Activated CD8-positive, alpha-beta memory T cell treated with anti-CD3 and anti-CD28 coated beads for 24 hours (primary cell): ENCODE results near the gene ARFIP2.

Experiments used
- DNase-seq: peaks from one replicate; pipeline ENCODE4 v3.0.0-alpha.2; 2020

The ARFIP2 gene

DNA sequence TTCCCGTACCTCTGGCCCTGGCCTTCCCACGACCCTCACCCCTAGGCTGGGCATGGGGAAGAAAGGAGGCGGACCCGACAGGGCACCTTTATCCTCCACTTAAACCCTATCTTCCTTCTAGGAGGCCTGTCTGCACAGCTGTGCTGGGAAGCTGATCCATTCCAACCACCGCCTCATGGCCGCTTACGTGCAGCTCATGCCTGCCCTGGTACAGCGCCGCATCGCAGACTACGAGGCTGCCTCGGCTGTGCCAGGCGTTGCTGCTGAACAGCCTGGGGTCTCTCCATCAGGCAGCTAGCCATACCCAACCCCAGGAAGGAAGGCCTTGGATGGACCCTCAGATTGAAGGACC, 769 bp upstream of the ARFIP2 start:
- DNase-seq: no peak

- DNase-seq: no peak
Observed at GRCh38 chr11:6480299-6480914, 724 bp downstream of the ARFIP2 start.

DNA sequence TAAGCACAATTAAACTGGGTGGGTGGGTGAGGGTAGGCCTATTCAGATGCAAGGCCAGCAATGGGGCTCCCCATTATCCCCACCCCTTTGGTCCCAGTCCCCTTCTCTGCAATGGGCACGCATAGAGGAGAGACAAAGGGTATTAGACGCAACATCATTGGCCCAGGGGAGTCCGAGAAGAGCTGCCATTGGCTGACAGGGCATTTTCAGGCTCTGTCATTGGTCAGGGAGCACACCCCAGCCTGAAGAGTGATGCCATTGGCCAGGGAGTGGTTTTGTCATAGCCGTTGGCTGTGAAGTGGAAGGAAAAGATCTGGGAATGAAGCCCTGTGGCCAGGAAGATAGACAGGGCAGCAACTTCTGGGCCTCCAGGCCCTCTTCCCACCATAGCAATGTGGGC, 4.6 kb downstream of the ARFIP2 start:
- no peak for DNase-seq

DNA sequence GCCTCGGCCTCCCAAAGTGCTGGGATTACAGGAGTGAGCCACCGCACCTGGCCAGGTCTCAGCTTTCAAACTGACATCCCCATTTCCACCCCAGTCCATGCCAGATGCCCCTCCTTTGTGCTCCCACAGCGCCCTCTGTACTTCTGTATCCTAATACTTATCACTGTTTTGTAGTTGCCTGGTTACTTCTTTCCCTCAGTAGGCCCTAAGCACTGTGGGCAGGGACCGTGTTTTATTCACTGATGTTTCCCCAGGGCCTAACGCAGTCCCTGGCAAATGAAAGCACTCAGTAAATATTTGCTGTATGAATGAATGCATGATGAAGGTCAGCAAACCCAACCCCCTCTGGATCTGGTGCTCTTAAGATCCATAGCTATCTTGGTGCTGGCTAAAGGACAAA, 5.2 kb downstream of the ARFIP2 start:
- DNase-seq: no peak

DNA sequence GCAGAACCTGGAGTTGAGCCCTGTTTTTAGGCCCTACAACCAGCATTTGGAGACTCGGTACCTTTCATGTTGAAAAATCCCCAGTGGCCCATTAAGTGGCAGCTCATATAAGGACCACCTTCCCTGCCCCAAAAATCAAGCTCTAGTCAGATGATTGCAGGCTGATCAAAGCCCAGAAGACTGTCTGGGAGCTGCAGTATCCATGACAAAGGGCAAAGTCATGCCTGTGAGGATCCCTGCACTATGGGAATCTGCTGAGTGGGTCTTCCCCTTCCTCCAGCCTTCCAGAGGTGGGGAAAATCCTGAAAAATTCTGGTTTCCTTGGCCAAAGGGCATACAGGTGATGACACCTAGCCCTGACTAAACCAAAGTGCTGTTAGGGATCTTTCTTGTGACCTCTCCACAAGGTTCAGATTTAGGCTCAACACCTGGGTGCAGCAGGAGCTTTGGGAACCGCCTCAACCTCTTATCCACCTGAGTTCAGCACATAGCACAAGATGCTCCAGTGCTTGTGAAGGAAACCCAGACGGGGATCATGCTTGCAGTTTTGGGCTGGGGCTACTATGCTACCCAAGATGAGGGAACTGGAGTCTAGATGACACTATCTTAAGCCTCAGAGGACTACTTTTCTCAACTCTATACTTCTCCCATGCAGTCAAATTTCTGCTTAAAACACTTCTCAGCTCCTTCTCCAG, 6.2 kb downstream of the ARFIP2 start:
- no peak for DNase-seq

DNA sequence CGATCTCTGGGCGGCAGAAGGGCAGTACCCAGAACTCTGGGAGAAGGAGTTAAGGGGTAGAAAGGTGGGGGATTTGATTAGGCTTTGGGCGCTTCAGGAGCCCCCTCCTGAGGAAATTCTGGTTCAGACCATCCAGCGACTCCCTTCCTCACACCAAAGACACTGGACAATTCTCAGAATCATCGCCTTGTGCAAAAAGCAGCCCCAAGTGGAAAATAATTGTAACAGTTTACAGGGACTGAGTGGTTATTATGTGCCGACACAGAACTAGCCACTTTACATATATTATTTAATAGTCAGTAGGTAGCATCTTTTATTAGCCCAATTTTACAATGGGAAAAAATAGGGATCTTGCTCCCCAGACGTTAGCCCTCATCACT, 6.7 kb downstream of the ARFIP2 start:
- DNase-seq: no peak

DNA sequence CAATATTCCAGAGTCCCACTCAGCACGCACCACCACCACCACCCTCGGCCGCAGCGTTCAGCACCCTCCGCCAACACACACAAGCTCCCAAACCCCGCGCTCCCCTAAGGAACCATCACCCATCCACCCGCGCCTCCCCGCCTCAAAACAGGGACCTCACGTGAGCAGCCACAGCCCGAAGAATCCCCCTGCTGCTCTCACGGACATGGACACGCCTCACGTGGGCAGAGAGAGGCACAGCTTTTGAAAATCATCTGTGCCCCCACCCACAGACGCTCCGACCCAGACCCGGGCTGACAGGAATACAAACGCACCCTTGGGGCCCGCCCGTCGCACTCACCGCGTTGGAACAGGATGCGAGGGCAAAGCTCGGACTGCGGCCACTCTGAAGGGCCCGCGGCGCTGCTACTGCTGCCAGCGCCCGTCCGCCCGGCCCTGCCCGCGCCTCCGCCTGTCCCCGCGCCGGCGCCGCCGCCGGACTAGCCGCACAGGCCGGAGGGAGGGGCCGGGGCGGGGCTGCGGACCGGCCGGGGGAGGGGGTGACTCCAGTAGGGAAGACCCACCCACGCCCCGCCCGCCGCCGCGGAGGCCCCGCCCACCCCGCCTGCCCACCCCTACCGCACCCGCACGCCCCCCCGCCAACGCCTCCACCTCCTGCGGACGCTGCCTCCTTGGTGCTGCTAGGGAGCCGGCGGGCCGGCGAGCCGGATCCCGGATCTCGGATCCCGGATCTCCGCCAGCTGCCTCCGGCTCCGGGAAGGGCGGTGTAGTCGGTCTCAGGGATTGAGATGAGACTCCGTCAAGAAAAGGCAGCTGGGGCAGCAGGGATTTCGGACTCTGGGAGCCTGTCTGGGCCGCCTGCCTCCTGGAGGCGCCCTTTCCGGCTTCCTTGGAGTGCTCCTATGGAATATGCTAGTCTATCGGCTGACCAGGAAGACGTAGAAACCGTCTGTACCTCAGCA, 7.4 kb downstream of the ARFIP2 start, which contains the start of gene TRIM3:
TRIM3 (minus strand) TSS at position 491 of the 962 bp plus-strand sequence. CDS start 8,246 bp downstream, outside the sequence.
- peak; percentile 84 for DNase-seq

GRCh38 chr11:6472934-6473333, 8.2 kb downstream of the ARFIP2 start:
- DNase-seq: no peak

GRCh38 chr11:6469599-6469998, 11.5 kb downstream of the ARFIP2 start:
- DNase-seq: no peak

DNA sequence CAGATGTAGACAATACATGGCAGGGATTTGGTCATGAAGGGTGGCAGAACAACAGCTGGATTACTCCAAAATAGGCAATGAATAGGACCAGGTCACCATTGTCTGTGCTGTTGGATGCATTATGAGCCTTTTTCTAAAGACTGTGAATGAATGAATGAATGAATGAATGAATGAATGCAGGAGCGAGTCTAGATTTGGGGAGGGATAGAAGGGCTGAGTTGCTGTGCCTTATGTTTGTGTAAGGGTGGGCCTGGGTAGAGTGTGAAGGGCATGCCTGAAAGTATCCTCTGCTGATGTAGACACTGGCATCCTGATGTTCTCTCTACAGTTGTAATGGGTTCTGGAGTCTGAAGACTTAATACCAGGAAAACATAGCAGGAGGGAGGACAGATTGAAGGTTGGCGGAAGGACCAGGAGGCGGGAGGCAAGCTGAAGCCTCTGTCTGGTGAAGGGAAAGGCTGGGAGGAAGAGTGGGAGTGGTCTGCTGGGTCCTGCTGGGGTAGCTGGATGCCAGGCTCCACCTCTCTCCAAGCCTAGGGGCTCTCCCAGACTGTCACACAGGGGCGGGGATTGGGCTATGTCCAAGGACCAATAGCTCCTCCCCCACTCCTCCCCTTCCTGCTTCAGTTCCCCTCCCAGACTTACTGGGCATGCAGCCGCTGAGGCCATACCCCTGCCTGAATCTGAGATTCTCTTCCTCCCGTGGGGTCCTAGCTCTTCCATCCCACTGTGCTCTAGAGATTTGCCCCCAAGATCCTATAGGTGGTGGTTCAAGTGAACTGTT, 12.2 kb downstream of the ARFIP2 start:
- no peak for DNase-seq

GRCh38 chr11:6459099-6459450, 22.1 kb downstream of the ARFIP2 start:
- DNase-seq: no peak

- DNase-seq: no peak
Observed at GRCh38 chr11:6458352-6459098, 22.6 kb downstream of the ARFIP2 start.

GRCh38 chr11:6457581-6458320, 23.4 kb downstream of the ARFIP2 start:
- no peak for DNase-seq

DNA sequence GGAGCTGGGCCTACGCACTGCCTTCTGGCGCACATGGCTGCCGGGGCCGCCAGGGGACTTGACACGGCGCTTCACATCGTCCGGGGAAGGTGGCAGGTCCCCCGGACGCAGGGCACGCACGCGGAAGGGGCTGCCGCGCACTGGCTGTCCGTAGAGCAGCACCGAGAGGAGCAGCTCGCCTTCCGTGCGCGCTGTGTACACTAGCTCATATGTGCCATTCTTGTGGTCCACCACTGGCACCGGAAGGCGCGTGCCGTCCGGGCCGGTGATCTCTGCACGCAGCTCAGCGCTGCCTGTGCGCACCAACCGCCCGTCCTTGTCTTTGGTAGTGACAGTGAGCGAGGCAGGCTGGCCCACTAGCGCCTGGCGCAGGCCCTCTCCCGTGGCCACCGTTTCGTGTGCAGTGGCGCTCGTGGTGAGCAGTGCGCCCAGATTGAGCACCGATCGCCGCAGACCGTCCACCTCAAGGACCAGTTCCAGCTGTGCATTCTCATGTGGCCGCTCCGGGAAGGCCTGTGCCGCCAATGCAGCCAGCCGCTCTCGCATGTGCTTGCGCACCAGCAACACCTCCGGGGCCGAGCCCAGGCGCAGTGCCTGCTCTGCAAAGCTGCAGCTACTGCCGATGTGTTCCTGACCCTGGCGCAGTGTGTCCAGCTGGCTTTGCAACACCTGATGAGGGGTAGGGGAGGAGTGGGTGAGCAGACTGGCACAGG, 24.6 kb downstream of the ARFIP2 start:
- DNase-seq: no peak

- no peak for DNase-seq
Observed at GRCh38 chr11:6455070-6455469, 26.1 kb downstream of the ARFIP2 start.

- no peak for DNase-seq
Observed at GRCh38 chr11:6453152-6453551, 28.0 kb downstream of the ARFIP2 start.

GRCh38 chr11:6452219-6452618, 28.9 kb downstream of the ARFIP2 start:
- DNase-seq: no peak

DNA sequence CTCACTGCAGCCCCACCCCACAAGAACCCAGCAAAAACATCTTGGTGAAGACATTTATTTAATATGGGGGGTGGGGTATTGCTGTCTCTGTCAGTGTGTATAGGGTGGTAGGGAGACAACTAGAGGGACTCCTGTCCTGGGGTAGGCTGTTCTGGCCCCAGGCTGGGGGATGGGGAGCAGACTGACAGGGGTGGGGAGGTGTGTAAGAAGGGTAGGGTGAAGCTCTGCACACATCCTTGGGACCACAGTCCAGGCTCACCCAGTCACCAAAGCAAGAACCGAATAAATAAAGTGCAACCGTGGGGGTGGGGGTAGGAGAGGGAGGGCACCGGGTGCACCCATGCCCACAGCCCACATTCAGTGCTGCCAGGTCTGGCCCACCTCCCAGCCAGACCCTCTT, 32.6 kb downstream of the ARFIP2 start:
- no peak for DNase-seq

DNA sequence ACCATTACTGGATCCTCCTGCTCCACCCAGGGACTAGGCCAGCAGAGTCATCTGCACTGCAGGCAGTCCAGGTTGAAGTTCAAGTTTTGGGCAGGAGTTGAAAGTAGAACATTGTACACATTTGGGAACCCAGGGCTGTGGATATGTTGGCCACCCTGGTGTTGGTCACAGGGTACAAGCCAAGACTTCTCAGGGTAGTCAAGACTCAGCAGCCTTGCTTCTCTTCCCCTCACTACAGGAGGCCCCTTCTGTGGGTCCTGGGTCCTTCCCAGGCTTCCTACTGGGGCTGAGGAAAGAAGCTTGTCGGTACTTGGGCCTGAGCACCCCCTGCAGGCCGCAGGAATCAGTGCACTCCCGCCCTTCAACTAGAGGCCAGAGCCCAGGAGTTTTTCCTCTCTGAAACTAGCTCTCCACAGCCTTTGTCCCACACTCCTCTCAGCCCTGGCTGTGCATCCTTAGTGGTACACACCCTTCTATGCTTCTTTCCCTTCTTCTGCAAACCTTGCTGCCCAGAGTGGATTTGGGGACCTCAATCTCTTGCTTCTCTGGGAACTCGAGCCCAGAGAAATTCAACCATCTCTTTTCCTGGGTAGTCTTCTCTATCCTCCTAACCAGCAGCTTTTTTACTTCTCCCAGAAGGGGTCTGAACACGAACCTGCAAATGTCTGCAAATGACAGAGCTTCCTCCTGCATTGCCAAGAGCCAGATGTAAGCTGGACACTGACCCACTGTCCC, 37.7 kb downstream of the ARFIP2 start:
- DNase-seq: peak; percentile 81

DNA sequence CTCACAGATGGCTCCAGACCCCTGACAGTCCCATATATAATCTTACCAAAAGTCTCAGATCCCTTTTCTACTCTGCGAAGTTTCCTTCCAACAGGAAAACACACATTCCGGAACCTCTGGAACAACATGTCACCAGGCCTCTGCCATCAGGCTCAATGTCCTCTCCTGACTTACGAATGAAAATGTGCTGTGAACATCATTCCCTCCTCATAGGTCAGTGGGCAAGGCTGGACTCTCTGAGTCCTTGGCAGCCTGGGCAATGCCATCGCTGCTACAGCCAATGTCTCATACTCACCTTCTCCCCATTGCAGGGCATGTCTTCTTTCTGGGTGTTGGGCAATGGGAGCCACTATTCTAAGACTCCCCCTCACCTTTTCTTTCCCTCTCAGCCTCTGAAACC, 38.7 kb downstream of the ARFIP2 start:
- DNase-seq: no peak
